H9 (cell line): ENCODE results near the gene AGAP3. TPM values are rescaled to one million over a fixed set of nuclear protein-coding genes. Genes with fewer than 3 reads are reported as not detected.

ENCODE experiments used
- DNase-seq: peaks from one replicate; pipeline ENCODE4 v3.0.0-alpha.2; 2017
- H2AFZ ChIP-seq: one replicate; pipeline ENCODE4 v1.6.1; 2013; ENCODE audit warnings: mild to moderate bottlenecking, low read length, control low read depth, moderate library complexity
- H2AK5ac ChIP-seq: 2 replicates; pipeline ENCODE4 v1.6.1; 2013; ENCODE audit warnings: low read length, control low read depth, mixed read lengths; ENCODE audit not compliant: insufficient read length
- H2BK120ac ChIP-seq: one replicate; pipeline ENCODE4 v1.6.1; 2013; ENCODE audit warnings: low read depth, mild to moderate bottlenecking, low read length, control low read depth, inconsistent platforms; ENCODE audit not compliant: poor library complexity, severe bottlenecking
- H2BK12ac ChIP-seq: 2 replicates; pipeline ENCODE4 v1.6.1; 2013; ENCODE audit warnings: low read length, control low read depth, mixed read lengths, low read depth; ENCODE audit not compliant: insufficient read length
- H2BK15ac ChIP-seq: 2 replicates; pipeline ENCODE4 v1.6.1; 2013; ENCODE audit warnings: low read depth, low read length, control low read depth
- H2BK20ac ChIP-seq: one replicate; pipeline ENCODE4 v1.6.1; 2013; ENCODE audit warnings: low read depth, mild to moderate bottlenecking, low read length, control low read depth, inconsistent platforms; ENCODE audit not compliant: poor library complexity, severe bottlenecking
- H2BK5ac ChIP-seq: 2 replicates; pipeline ENCODE4 v1.6.1; 2013; ENCODE audit warnings: low read length, control low read depth, mixed read lengths; ENCODE audit not compliant: insufficient read length
- H3K14ac ChIP-seq: 2 replicates; pipeline ENCODE4 v1.6.1; 2013; ENCODE audit warnings: low read length, control low read depth; ENCODE audit not compliant: insufficient read depth
- H3K18ac ChIP-seq: 2 replicates; pipeline ENCODE4 v1.6.1; 2013; ENCODE audit warnings: low read depth, mild to moderate bottlenecking, mixed read lengths, low read length, control low read depth; ENCODE audit not compliant: insufficient read length
- H3K23ac ChIP-seq: 2 replicates; pipeline ENCODE4 v1.6.1; 2013; ENCODE audit warnings: low read length, control low read depth, mixed read lengths, low read depth; ENCODE audit not compliant: insufficient read length
- H3K23me2 ChIP-seq: 2 replicates; pipeline ENCODE4 v1.6.1; 2013; ENCODE audit warnings: low read depth, mild to moderate bottlenecking, mixed read lengths, low read length, control low read depth; ENCODE audit not compliant: insufficient read length, poor library complexity, severe bottlenecking
- H3K27ac ChIP-seq: 2 replicates; pipeline ENCODE4 v1.5.1; 2013; ENCODE audit warnings: low read length, control low read depth, mixed read lengths, low read depth; ENCODE audit not compliant: insufficient read length
- H3K27me3 ChIP-seq: 2 replicates; pipeline ENCODE4 v1.6.1; 2013; ENCODE audit warnings: low read length, control low read depth, inconsistent platforms; ENCODE audit not compliant: insufficient read depth
- H3K4ac ChIP-seq: 2 replicates; pipeline ENCODE4 v1.6.1; 2013; ENCODE audit warnings: low read depth, mild to moderate bottlenecking, control low read depth, inconsistent platforms, low read length, moderate library complexity
- H3K4me1 ChIP-seq: 2 replicates; pipeline ENCODE4 v1.6.1; 2013; ENCODE audit warnings: low read length, control low read depth, inconsistent platforms; ENCODE audit not compliant: insufficient read depth
- H3K4me2 ChIP-seq: 2 replicates; pipeline ENCODE4 v1.6.1; 2013; ENCODE audit warnings: low read length, control low read depth, mixed read lengths; ENCODE audit not compliant: insufficient read length, insufficient read depth
- H3K56ac ChIP-seq: 2 replicates; pipeline ENCODE4 v1.6.1; 2013; ENCODE audit warnings: low read depth, mild to moderate bottlenecking, mixed read lengths, low read length, control low read depth; ENCODE audit not compliant: insufficient read length
- H3K79me1 ChIP-seq: 2 replicates; pipeline ENCODE4 v1.6.1; 2013; ENCODE audit warnings: low read depth, mild to moderate bottlenecking, moderate library complexity, low read length, control low read depth, inconsistent platforms; ENCODE audit not compliant: insufficient read depth, poor library complexity, severe bottlenecking
- H3K79me2 ChIP-seq: 2 replicates; pipeline ENCODE4 v1.6.1; 2013; ENCODE audit warnings: low read length, control low read depth, inconsistent platforms; ENCODE audit not compliant: insufficient read depth
- H3K9ac ChIP-seq: 2 replicates; pipeline ENCODE4 v1.6.1; 2013; ENCODE audit warnings: low read length, control low read depth, mixed read lengths; ENCODE audit not compliant: insufficient read length; ENCODE audit errors: extremely low read depth
- H3K9me3 ChIP-seq: one replicate; pipeline ENCODE4 v1.6.1; 2013; ENCODE audit warnings: low read depth, low read length, inconsistent platforms; ENCODE audit not compliant: control insufficient read depth
- H3T11ph ChIP-seq: one replicate; pipeline ENCODE4 v1.6.1; 2013; ENCODE audit warnings: mild to moderate bottlenecking, low read length, control low read depth, inconsistent platforms
- H4K20me1 ChIP-seq: one replicate; pipeline ENCODE4 v1.6.1; 2013; ENCODE audit not compliant: control insufficient read depth, insufficient read length, insufficient read depth
- H4K5ac ChIP-seq: 2 replicates; pipeline ENCODE4 v1.6.1; 2013; ENCODE audit warnings: low read depth, mild to moderate bottlenecking, mixed read lengths, low read length, control low read depth; ENCODE audit not compliant: insufficient read length
- H4K8ac ChIP-seq: replicated peaks from 2 replicates; pipeline ENCODE4 v1.6.1; 2013; ENCODE audit warnings: low read length, control low read depth, mixed read lengths, low read depth; ENCODE audit not compliant: insufficient read length
- H4K91ac ChIP-seq: 2 replicates; pipeline ENCODE4 v1.6.1; 2013; ENCODE audit warnings: low read depth, mild to moderate bottlenecking, moderate library complexity, mixed read lengths, low read length, control low read depth; ENCODE audit not compliant: insufficient read length
- H3K27ac Mint-ChIP-seq, 3 experiments: 2 replicates in 2 of 3; 3 replicates in 1 of 3; pipeline ENCODE4 v1.8.0; 2020 to 2021; ENCODE audit warnings: mixed read lengths in 3 of 3, mild to moderate bottlenecking in 1 of 3, moderate library complexity in 1 of 3
- H3K27me3 Mint-ChIP-seq: 2 replicates; pipeline ENCODE4 v1.8.0; 2021; ENCODE audit warnings: low read depth, mild to moderate bottlenecking, moderate library complexity, mixed read lengths
- H3K36me3 Mint-ChIP-seq, 3 experiments: 2 replicates in 2 of 3; 3 replicates in 1 of 3; pipeline ENCODE4 v1.8.0; 2020 to 2021; ENCODE audit warnings: low read depth in 3 of 3, mixed read lengths in 3 of 3; ENCODE audit not compliant: insufficient read depth in 1 of 3
- H3K4me1 Mint-ChIP-seq, 2 experiments: 2 replicates each; pipeline ENCODE4 v1.8.0; 2020; ENCODE audit warnings: mixed read lengths in 2 of 2
- H3K4me3 Mint-ChIP-seq, 2 experiments: 2 replicates in 1 of 2; 3 replicates in 1 of 2; pipeline ENCODE4 v1.8.0; 2020 to 2021; ENCODE audit warnings: mild to moderate bottlenecking in 2 of 2, mixed read lengths in 2 of 2, moderate library complexity in 1 of 2
- H3K9me3 Mint-ChIP-seq, 2 experiments: 2 replicates in 1 of 2; 3 replicates in 1 of 2; pipeline ENCODE4 v1.8.0; 2020; ENCODE audit warnings: mild to moderate bottlenecking in 2 of 2, mixed read lengths in 2 of 2, moderate library complexity in 1 of 2
- WGBS: extraction: QIAGEN DNeasy Blood & Tissue Kit; methylation state at CpG from one replicate; pipeline ENCODE4 v1.1.7; 2013; ENCODE audit warnings: missing lambda C conversion rate, low lambda C conversion rate, mixed read lengths; ENCODE audit not compliant: insufficient read length; ENCODE audit errors: extremely low coverage; 5-methylcytosine and 5-hydroxymethylcytosine counted together
- total RNA-seq: library from RNA; stranded (reverse); gene quantifications from 2 replicates; pipeline ENCODE4 v1.2.1, GENCODE V29; 2021
- TF ChIP-seq, protein P1 (sequence below): fragments of 200-600 bp; sonication (generic); conservative IDR thresholded peaks from 3 replicates; pipeline ENCODE4 v1.8.0; 2021; ENCODE audit warnings: antibody characterized with exemption, mild to moderate bottlenecking

Gene AGAP3
- total RNA-seq, 1 experiment from 2014 or later: 97.7 TPM

GRCh38 chr7:151132461-151133205, 46.4 kb downstream of the AGAP3 start:
- Mint-ChIP-seq H3K4me3 (no peak overlapping the region), H3K36me3 (peaks cover 27 to 63% (median 28%) of the 10 kb centered on the region in 3 experiments), H3K27me3 (no peaks in the 10 kb centered on the region), H3K27ac (no peak overlapping the region; a peak in 1 of 7 replicates), H3K9me3 (no peaks in the 10 kb centered on the region; a peak in 2 of 5 replicates), H3K4me1 (peaks cover 6% of the 10 kb centered on the region in 2 experiments; a peak in 3 of 4 replicates)
- Histone ChIP-seq H2AFZ (no peak overlapping the region), H3T11ph (no peak overlapping the region), H3K14ac (no peak overlapping the region), H3K79me1 (no peaks in the 10 kb centered on the region), H2BK15ac (no peak overlapping the region), H3K9ac (no peak overlapping the region), H4K91ac (no peak overlapping the region), H2BK5ac (no peak overlapping the region), H4K20me1 (no peaks in the 10 kb centered on the region), H3K4ac (no peak overlapping the region), H3K4me2 (no peak overlapping the region), H3K23me2 (no peaks in the 10 kb centered on the region), H2BK12ac (no peak overlapping the region), H3K27me3 (no peaks in the 10 kb centered on the region), H2BK120ac (no peak overlapping the region), H4K5ac (no peak overlapping the region), H3K56ac (no peak overlapping the region), H3K18ac (no peak overlapping the region), H3K9me3 (no peaks in the 10 kb centered on the region), H3K79me2 (no peaks in the 10 kb centered on the region), H3K23ac (no peak overlapping the region), H4K8ac (no peak overlapping the region), H3K4me1 (no peaks in the 10 kb centered on the region), H3K27ac (no peak overlapping the region), H2BK20ac (no peak overlapping the region), H2AK5ac (no peak overlapping the region)
- no CpG with 5 or more reads among the region's 21 CpGs for WGBS
- TF ChIP-seq, protein P1, sequence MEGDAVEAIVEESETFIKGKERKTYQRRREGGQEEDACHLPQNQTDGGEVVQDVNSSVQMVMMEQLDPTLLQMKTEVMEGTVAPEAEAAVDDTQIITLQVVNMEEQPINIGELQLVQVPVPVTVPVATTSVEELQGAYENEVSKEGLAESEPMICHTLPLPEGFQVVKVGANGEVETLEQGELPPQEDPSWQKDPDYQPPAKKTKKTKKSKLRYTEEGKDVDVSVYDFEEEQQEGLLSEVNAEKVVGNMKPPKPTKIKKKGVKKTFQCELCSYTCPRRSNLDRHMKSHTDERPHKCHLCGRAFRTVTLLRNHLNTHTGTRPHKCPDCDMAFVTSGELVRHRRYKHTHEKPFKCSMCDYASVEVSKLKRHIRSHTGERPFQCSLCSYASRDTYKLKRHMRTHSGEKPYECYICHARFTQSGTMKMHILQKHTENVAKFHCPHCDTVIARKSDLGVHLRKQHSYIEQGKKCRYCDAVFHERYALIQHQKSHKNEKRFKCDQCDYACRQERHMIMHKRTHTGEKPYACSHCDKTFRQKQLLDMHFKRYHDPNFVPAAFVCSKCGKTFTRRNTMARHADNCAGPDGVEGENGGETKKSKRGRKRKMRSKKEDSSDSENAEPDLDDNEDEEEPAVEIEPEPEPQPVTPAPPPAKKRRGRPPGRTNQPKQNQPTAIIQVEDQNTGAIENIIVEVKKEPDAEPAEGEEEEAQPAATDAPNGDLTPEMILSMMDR: no peak
- DNase-seq: no peak
